DOHH2 (cell line): ENCODE results near the gene FMNL2.

Experiments
- H3F3A ChIP-seq: fragments of 200-600 bp; sonication (generic), shearing (Covaris generic); 2 replicates; pipeline ENCODE4 v1.6.0; 2016; ENCODE audit warnings: antibody characterized with exemption, mild to moderate bottlenecking; ENCODE audit not compliant: control insufficient read depth, insufficient read depth
- H3K27ac ChIP-seq: fragments of 200-600 bp; sonication (generic); 2 replicates; pipeline ENCODE4 v1.5.1; 2014; ENCODE audit warnings: low read depth, mild to moderate bottlenecking, low read length, moderate library complexity
- H3K27me3 ChIP-seq: fragments of 200-600 bp; sonication (generic); 2 replicates; pipeline ENCODE4 v1.6.1; 2014; ENCODE audit warnings: mild to moderate bottlenecking, low read length, mixed read lengths; ENCODE audit not compliant: control insufficient read depth
- H3K36me3 ChIP-seq: fragments of 200-600 bp; sonication (generic); 2 replicates; pipeline ENCODE4 v1.6.1; 2014; ENCODE audit warnings: mild to moderate bottlenecking, low read length, moderate library complexity, mixed read lengths; ENCODE audit not compliant: control insufficient read depth
- H3K4me1 ChIP-seq: fragments of 200-600 bp; sonication (generic); 2 replicates; pipeline ENCODE4 v1.6.1; 2014; ENCODE audit warnings: mild to moderate bottlenecking, low read length, mixed read lengths; ENCODE audit not compliant: control insufficient read depth
- H3K4me2 ChIP-seq: fragments of 200-600 bp; sonication (generic); 2 replicates; pipeline ENCODE4 v1.6.0; 2014; ENCODE audit warnings: mild to moderate bottlenecking, low read length, moderate library complexity
- H3K4me3 ChIP-seq: fragments of 200-600 bp; sonication (generic); 2 replicates; pipeline ENCODE4 v1.5.1; 2014; ENCODE audit warnings: mild to moderate bottlenecking, low read length, mixed read lengths
- H3K79me2 ChIP-seq: fragments of 200-600 bp; sonication (generic); 2 replicates; pipeline ENCODE4 v1.6.1; 2014; ENCODE audit warnings: mild to moderate bottlenecking, low read length, mixed read lengths; ENCODE audit not compliant: control insufficient read depth
- H3K9me2 ChIP-seq: fragments of 200-600 bp; sonication (generic); replicated peaks from 2 replicates; pipeline ENCODE4 v1.6.1; 2014; ENCODE audit warnings: mild to moderate bottlenecking, low read length, mixed read lengths; ENCODE audit not compliant: control insufficient read depth
- H3K9me3 ChIP-seq: fragments of 200-600 bp; sonication (generic); 2 replicates; pipeline ENCODE4 v1.6.1; 2014; ENCODE audit warnings: antibody characterized with exemption, low read length, mixed read lengths; ENCODE audit not compliant: control insufficient read depth, insufficient read depth
- H4K20me1 ChIP-seq: fragments of 200-600 bp; sonication (generic); 2 replicates; pipeline ENCODE4 v1.6.0; 2014; ENCODE audit warnings: low read depth, mild to moderate bottlenecking, antibody characterized with exemption, low read length, moderate library complexity; ENCODE audit not compliant: control insufficient read depth, insufficient read depth
- EZH2phosphoT487 ChIP-seq: fragments of 200-600 bp; sonication (generic); IDR thresholded peaks from 2 replicates; pipeline ENCODE4 v1.6.1; 2017; ENCODE audit warnings: borderline replicate concordance, mild to moderate bottlenecking, antibody characterized with exemption, low read length, moderate library complexity, mixed read lengths
- TF ChIP-seq, protein P1 (sequence below): fragments of 200-600 bp; sonication (generic); IDR thresholded peaks from one replicate; pipeline ENCODE4 v1.5.1; 2014; ENCODE audit warnings: antibody characterized with exemption, mild to moderate bottlenecking, low read depth, low read length; ENCODE audit not compliant: poor library complexity, severe bottlenecking

FMNL2 gene

DNA sequence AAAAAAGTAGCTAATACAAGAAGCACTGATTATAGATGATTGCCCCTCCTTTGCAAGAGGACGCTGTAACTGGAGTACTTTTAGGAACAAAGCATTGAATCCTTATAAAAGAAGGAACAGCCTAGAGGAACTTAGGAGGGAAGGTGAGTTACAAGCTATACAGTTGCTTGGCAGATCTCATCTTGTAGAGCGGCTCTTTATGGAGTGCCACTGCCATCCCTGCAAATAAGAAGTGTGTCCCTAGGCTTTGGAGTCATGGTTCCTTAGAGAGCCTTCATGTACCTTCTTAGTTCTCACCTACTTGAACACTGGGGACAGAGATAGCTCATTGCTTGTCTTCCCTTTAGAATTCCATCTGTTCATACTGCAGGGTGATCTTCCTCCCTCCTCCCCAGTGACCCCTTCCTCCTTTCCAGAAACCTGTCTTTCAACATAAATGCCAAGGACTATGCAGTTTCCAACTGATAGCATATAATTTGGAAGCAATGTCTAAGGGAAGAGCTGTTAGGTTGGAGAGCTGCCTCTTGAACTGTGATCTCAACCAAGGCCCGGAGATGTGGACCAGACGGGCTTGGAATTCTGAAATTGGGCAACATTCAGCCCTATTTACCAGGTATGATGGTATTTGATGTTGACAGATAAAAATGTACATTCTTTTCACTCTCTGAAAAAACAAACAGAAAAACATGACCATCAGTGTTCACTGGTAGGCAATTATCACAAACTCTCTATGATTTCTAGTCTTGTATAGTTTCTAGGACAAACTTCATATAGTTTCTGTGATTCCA lies 7.5 kb downstream of the FMNL2 start:
- Histone ChIP-seq H3K36me3 (no peaks in the 10 kb centered on the region), H3F3A (no peaks in the 10 kb centered on the region), H3K4me3 (no peak overlapping the region), H3K4me2 (no peak overlapping the region), H3K27me3 (peaks cover 2% of the 10 kb centered on the region; the same call in 1 of the 2 replicates), H3K79me2 (no peaks in the 10 kb centered on the region), H3K4me1 (no peaks in the 10 kb centered on the region), H3K27ac (no peak overlapping the region), H4K20me1 (no peaks in the 10 kb centered on the region), H3K9me3 (no peaks in the 10 kb centered on the region), H3K9me2 (no peaks in the 10 kb centered on the region)
- TF ChIP-seq, protein P1, sequence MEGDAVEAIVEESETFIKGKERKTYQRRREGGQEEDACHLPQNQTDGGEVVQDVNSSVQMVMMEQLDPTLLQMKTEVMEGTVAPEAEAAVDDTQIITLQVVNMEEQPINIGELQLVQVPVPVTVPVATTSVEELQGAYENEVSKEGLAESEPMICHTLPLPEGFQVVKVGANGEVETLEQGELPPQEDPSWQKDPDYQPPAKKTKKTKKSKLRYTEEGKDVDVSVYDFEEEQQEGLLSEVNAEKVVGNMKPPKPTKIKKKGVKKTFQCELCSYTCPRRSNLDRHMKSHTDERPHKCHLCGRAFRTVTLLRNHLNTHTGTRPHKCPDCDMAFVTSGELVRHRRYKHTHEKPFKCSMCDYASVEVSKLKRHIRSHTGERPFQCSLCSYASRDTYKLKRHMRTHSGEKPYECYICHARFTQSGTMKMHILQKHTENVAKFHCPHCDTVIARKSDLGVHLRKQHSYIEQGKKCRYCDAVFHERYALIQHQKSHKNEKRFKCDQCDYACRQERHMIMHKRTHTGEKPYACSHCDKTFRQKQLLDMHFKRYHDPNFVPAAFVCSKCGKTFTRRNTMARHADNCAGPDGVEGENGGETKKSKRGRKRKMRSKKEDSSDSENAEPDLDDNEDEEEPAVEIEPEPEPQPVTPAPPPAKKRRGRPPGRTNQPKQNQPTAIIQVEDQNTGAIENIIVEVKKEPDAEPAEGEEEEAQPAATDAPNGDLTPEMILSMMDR = no peak
- no peak for TF ChIP-seq EZH2phosphoT487

DNA sequence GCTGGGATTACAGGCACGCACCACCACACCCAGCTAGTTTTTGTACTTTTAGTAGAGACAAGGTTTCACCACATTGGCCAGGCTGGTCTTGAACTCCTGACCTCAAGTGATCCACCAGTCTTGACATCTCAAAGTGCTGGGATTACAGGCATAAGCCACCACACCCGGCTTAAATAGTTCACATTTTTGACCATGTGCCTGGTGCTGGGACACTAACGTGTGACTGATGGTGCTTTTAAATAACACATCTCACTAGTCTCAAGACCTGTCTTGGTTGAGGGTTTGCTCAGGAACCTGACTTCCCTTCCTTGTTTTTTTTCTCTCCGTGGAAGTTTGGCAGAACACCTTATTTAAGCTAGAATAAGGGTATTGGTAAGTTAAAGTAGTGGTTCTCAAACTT lies 8.5 kb downstream of the FMNL2 start:
- no peaks in the 10 kb centered on the region for H3K36me3 ChIP-seq
- no peaks in the 10 kb centered on the region for H4K20me1 ChIP-seq
- no peaks in the 10 kb centered on the region for H3K4me1 ChIP-seq
- no peaks in the 10 kb centered on the region for H3K79me2 ChIP-seq
- no peaks in the 10 kb centered on the region for H3K9me2 ChIP-seq
- H3K4me2 ChIP-seq = no peak overlapping the region
- H3K27me3 ChIP-seq = no peaks in the 10 kb centered on the region
- no peak for TF ChIP-seq EZH2phosphoT487
- TF ChIP-seq, protein P1 = no peak
- no peak overlapping the region for H3K27ac ChIP-seq
- H3F3A ChIP-seq = no peaks in the 10 kb centered on the region
- no peak overlapping the region for H3K4me3 ChIP-seq
- H3K9me3 ChIP-seq = no peaks in the 10 kb centered on the region

DNA sequence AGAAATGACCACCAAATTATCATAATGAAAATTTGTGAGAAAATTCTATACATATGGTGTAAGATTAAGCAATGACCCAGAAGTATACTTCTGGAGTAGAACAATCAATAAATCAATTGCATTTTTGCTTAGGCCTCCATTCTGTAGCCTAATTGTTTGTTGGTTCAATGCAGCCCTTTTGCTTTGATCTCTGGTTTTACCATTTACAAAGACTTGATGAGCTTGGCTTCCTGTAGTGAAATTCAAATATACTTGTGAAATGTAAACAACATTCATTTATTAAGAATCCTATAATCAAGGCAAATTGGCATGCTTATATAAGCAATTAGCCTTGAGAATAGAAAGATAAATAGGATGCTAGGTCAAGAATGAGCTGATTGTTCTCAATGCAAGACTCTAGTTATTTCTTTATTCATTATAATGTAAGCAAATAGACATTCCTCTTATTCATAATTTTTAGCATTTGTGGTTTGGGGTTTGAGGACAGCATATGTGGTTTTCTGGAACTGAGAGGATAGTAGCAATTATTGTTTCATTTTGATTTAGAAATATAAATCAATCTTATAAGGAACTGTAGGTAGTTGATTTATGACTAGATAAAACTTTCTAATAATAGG lies 9.7 kb downstream of the FMNL2 start:
- Histone ChIP-seq H3K79me2 (no peaks in the 10 kb centered on the region), H3K36me3 (no peaks in the 10 kb centered on the region), H3K27me3 (no peaks in the 10 kb centered on the region), H3K9me2 (no peaks in the 10 kb centered on the region), H3F3A (no peaks in the 10 kb centered on the region), H3K4me1 (no peaks in the 10 kb centered on the region), H3K4me2 (no peak overlapping the region), H3K9me3 (no peaks in the 10 kb centered on the region), H4K20me1 (no peaks in the 10 kb centered on the region), H3K27ac (no peak overlapping the region), H3K4me3 (no peak overlapping the region)
- TF ChIP-seq, protein P1 = no peak
- no peak for TF ChIP-seq EZH2phosphoT487
